RWPE2 (cell line): ENCODE results near the gene ATP2A1.

Experiments used
- ATAC-seq: fragments of 200-7000 bp; cut with Tn5 transposase; 3 replicates; pipeline ENCODE4 v1.9.1; 2021; ENCODE audit warnings: low read depth
- DNase-seq: peaks from one replicate; pipeline ENCODE4 v3.0.0-alpha.2; 2020; ENCODE audit warnings: low spot score
- H3K27ac ChIP-seq: fragments of 450-650 bp; 2 replicates; pipeline ENCODE4 v1.5.1; 2017; ENCODE audit warnings: mild to moderate bottlenecking; ENCODE audit not compliant: poor library complexity, severe bottlenecking
- H3K27me3 ChIP-seq: fragments of 250-450 bp; sonication (Bioruptor Pico); 2 replicates; pipeline ENCODE4 v1.5.1; 2021; ENCODE audit warnings: mild to moderate bottlenecking, moderate library complexity; ENCODE audit not compliant: insufficient read depth, poor library complexity, severe bottlenecking
- H3K36me3 ChIP-seq: fragments of 250-450 bp; sonication (Bioruptor Pico); 2 replicates; pipeline ENCODE4 v1.5.1; 2020; ENCODE audit warnings: low read depth, mild to moderate bottlenecking, moderate library complexity
- H3K4me1 ChIP-seq: fragments of 250-450 bp; sonication (Bioruptor Pico); 2 replicates; pipeline ENCODE4 v1.5.1; 2021; ENCODE audit warnings: mild to moderate bottlenecking, moderate library complexity; ENCODE audit not compliant: insufficient read depth, poor library complexity, severe bottlenecking
- H3K4me3 ChIP-seq: fragments of 250-450 bp; sonication (Bioruptor Pico); 2 replicates; pipeline ENCODE4 v1.5.1; 2021; ENCODE audit warnings: mild to moderate bottlenecking, moderate library complexity; ENCODE audit not compliant: severe bottlenecking
- H3K9me3 ChIP-seq: fragments of 250-450 bp; sonication (Bioruptor Pico); 2 replicates; pipeline ENCODE4 v1.5.1; 2021; ENCODE audit warnings: mild to moderate bottlenecking, moderate library complexity; ENCODE audit not compliant: severe bottlenecking
- CTCF ChIP-seq: fragments of 450-650 bp; IDR thresholded peaks from one replicate; pipeline ENCODE4 v1.5.1; 2017; ENCODE audit warnings: mild to moderate bottlenecking, moderate library complexity; ENCODE audit not compliant: poor library complexity, severe bottlenecking

Gene ATP2A1

GRCh38 chr16:28846933-28847273 lies 31.4 kb upstream of the ATP2A1 start:
- Histone ChIP-seq H3K4me1 (no peaks in the 10 kb centered on the region), H3K36me3 (peaks cover 35% of the 10 kb centered on the region), H3K27ac (peak overlapping the region; percentile 43), H3K9me3 (no peaks in the 10 kb centered on the region), H3K4me3 (peak overlapping the region; percentile 72), H3K27me3 (no peaks in the 10 kb centered on the region)
- DNase-seq = no peak
- no peak for TF ChIP-seq CTCF
- ATAC-seq = 0 out of 3 replicates have a peak, but pooled peaks have one; percentile 3

- Histone ChIP-seq H3K27me3 (no peaks in the 10 kb centered on the region), H3K4me3 (no peak overlapping the region), H3K4me1 (peaks cover 7% of the 10 kb centered on the region), H3K27ac (peak overlapping the region; percentile 62), H3K36me3 (no peaks in the 10 kb centered on the region), H3K9me3 (no peaks in the 10 kb centered on the region)
- peak; percentile 59 for ATAC-seq
- no peak for TF ChIP-seq CTCF
- DNase-seq = no peak
Observed at GRCh38 chr16:28858421-28858820, 19.9 kb upstream of the ATP2A1 start.

GRCh38 chr16:28859326-28859725 lies 19.0 kb upstream of the ATP2A1 start:
- H3K36me3 ChIP-seq = no peaks in the 10 kb centered on the region
- peak overlapping the region; percentile 62 for H3K27ac ChIP-seq
- H3K9me3 ChIP-seq = no peaks in the 10 kb centered on the region
- no peak for ATAC-seq
- no peak overlapping the region for H3K4me3 ChIP-seq
- TF ChIP-seq CTCF = no peak
- DNase-seq = no peak
- H3K4me1 ChIP-seq = peaks cover 7% of the 10 kb centered on the region
- H3K27me3 ChIP-seq = no peaks in the 10 kb centered on the region

GRCh38 chr16:28863929-28864793 lies 14.1 kb upstream of the ATP2A1 start:
- Histone ChIP-seq H3K9me3 (no peaks in the 10 kb centered on the region), H3K36me3 (peaks cover 22% of the 10 kb centered on the region), H3K27ac (peak overlapping the region; percentile 74), H3K4me3 (peak overlapping the region; percentile 73), H3K4me1 (no peaks in the 10 kb centered on the region), H3K27me3 (no peaks in the 10 kb centered on the region)
- ATAC-seq (peak; percentile 3; the same call in 1 of the 3 replicates), DNase-seq (no peak)
- no peak for TF ChIP-seq CTCF
